Measurements from ENCODE around the gene APOE. TPM values are rescaled to one million over a fixed set of nuclear protein-coding genes. Genes with fewer than 3 reads are reported as not detected.

The APOE gene
- total and polyA plus RNA-seq, 9 of the 15 experiments (the other 6 are each of a cell fraction or from before 2014, with no cell fraction given), result 0.14 to 180 (median 58.1) TPM; not detected in 1

DNA sequence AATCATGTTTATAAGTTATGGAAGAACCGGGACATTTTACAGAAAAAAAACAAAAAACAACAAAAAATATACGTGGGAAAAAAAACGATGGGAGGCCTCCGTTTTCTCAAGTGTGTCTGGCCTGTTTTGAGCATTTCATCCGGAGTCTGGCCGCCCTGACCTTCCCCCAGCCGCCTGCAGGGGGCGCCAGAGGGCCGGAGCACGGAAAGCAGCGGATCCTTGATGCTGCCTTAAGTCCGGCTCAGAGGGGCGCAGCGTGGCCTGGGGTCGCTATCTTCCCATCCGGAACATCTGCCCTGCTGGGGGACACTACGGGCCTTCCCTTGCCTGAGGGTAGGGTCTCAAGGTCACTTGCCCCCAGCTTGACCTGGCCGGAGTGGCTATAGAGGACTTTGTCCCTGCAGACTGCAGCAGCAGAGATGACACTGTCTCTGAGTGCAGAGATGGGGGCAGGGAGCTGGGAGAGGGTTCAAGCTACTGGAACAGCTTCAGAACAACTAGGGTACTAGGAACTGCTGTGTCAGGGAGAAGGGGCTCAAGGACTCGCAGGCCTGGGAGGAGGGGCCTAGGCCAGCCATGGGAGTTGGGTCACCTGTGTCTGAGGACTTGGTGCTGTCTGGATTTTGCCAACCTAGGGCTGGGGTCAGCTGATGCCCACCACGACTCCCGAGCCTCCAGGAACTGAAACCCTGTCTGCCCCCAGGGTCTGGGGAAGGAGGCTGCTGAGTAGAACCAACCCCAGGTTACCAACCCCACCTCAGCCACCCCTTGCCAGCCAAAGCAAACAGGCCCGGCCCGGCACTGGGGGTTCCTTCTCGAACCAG is 1.8 kb upstream of the APOE start (continued):
- TF ChIP-seq ZNF507 (tag; conservative IDR thresholded peaks at IDR 0.05) (peak; percentile 93), NR2F6 (CRISPR knock-in tag; IDR thresholded peaks at IDR 0.05) (no peak), ZNF316 (IDR thresholded peaks at IDR 0.05) (peak; percentile 57), RAD21 (CRISPR knock-in tag; conservative IDR thresholded peaks at IDR 0.05 in 1 of 2, IDR thresholded peaks at IDR 0.05 in 1 of 2) (peak; percentile 92), CTBP1 (IDR thresholded peaks at IDR 0.05; ENCODE audit: borderline replicate concordance) (peak; percentile 54; the same call in 1 of the 2 replicates), HDAC2 (IDR thresholded peaks at IDR 0.05) (0 out of 2 replicates have a peak, but pooled peaks have one; percentile 20), NEUROD1 (IDR thresholded peaks at IDR 0.05; ENCODE audit: borderline replicate concordance, low read depth, low read length, partially characterized antibody) (peak; percentile 7), SUPT5H (IDR thresholded peaks at IDR 0.05) (peak; percentile 81), ZNF586 (CRISPR knock-in tag; conservative IDR thresholded peaks at IDR 0.05) (no peak), POLR2A (conservative IDR thresholded peaks at IDR 0.05) (peak; percentile 83), CBX3 (IDR thresholded peaks at IDR 0.05; ENCODE audit: borderline replicate concordance in 1 of 2, low read length in 2 of 2) (no peak), IFI16 (CRISPR knock-in tag; IDR thresholded peaks at IDR 0.05) (no peak), RNF2 (IDR thresholded peaks at IDR 0.05) (no peak), SP1 (CRISPR knock-in tag; IDR thresholded peaks at IDR 0.05) (peak; percentile 39), NRF1 (conservative IDR thresholded peaks at IDR 0.05 in 1 of 2, IDR thresholded peaks at IDR 0.05 in 1 of 2) (0 out of 4 replicates have a peak, but pooled peaks of 1 of the 2 experiments have one; percentile 21), BMI1 (IDR thresholded peaks at IDR 0.05; ENCODE audit: low read length) (no peak), POLR2G (IDR thresholded peaks at IDR 0.05; ENCODE audit: low read depth, low read length) (peak; percentile 74), CCNT2 (IDR thresholded peaks at IDR 0.05; ENCODE audit: borderline replicate concordance, extremely low read depth, insufficient read length, low read depth, low read length) (peak; percentile 13), TOE1 (IDR thresholded peaks at IDR 0.05; ENCODE audit: borderline replicate concordance) (0 out of 2 replicates have a peak, but pooled peaks have one; percentile 17), TOE1 (CRISPR knock-in tag; IDR thresholded peaks at IDR 0.05; ENCODE audit: borderline replicate concordance, low read depth) (no peak)
- TF ChIP-seq, protein P1, sequence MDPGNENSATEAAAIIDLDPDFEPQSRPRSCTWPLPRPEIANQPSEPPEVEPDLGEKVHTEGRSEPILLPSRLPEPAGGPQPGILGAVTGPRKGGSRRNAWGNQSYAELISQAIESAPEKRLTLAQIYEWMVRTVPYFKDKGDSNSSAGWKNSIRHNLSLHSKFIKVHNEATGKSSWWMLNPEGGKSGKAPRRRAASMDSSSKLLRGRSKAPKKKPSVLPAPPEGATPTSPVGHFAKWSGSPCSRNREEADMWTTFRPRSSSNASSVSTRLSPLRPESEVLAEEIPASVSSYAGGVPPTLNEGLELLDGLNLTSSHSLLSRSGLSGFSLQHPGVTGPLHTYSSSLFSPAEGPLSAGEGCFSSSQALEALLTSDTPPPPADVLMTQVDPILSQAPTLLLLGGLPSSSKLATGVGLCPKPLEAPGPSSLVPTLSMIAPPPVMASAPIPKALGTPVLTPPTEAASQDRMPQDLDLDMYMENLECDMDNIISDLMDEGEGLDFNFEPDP (CRISPR knock-in tag; IDR thresholded peaks at IDR 0.05), result peak; percentile 1; the same call in 1 of the 2 replicates
- TF ChIP-seq, protein P2, sequence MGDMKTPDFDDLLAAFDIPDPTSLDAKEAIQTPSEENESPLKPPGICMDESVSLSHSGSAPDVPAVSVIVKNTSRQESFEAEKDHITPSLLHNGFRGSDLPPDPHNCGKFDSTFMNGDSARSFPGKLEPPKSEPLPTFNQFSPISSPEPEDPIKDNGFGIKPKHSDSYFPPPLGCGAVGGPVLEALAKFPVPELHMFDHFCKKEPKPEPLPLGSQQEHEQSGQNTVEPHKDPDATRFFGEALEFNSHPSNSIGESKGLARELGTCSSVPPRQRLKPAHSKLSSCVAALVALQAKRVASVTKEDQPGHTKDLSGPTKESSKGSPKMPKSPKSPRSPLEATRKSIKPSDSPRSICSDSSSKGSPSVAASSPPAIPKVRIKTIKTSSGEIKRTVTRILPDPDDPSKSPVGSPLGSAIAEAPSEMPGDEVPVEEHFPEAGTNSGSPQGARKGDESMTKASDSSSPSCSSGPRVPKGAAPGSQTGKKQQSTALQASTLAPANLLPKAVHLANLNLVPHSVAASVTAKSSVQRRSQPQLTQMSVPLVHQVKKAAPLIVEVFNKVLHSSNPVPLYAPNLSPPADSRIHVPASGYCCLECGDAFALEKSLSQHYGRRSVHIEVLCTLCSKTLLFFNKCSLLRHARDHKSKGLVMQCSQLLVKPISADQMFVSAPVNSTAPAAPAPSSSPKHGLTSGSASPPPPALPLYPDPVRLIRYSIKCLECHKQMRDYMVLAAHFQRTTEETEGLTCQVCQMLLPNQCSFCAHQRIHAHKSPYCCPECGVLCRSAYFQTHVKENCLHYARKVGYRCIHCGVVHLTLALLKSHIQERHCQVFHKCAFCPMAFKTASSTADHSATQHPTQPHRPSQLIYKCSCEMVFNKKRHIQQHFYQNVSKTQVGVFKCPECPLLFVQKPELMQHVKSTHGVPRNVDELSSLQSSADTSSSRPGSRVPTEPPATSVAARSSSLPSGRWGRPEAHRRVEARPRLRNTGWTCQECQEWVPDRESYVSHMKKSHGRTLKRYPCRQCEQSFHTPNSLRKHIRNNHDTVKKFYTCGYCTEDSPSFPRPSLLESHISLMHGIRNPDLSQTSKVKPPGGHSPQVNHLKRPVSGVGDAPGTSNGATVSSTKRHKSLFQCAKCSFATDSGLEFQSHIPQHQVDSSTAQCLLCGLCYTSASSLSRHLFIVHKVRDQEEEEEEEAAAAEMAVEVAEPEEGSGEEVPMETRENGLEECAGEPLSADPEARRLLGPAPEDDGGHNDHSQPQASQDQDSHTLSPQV (IDR thresholded peaks at IDR 0.05), result peak; percentile 61; the same call in 1 of the 2 replicates
